HG03469 (cell line): ENCODE data around the gene RAI1.
"Not testable (repeated sequence)": the region's sequence is repeated elsewhere in the genome, so short reads cannot be mapped to it uniquely, and the experiment has no call there.

ENCODE experiments used
- ATAC-seq: cut with Tn5 transposase; IDR thresholded peaks from one replicate; pipeline ENCODE4 v1.9.1; 2021; ENCODE audit warnings: mild to moderate bottlenecking, moderate library complexity, moderate number of reproducible peaks; ENCODE audit not compliant: unreplicated experiment

RAI1 gene

GRCh38 chr17:17681187-17681743 is at the start of gene RAI1:
Gene RAI1, plus strand, starts transcription at chr17:17681458. Its CDS starts 111,491 bp downstream, at chr17:17792949.
- ATAC-seq: no peak

- not testable (repeated sequence) for ATAC-seq
Observed at GRCh38 chr17:17632690-17633089, 48.6 kb upstream of the RAI1 start.

DNA sequence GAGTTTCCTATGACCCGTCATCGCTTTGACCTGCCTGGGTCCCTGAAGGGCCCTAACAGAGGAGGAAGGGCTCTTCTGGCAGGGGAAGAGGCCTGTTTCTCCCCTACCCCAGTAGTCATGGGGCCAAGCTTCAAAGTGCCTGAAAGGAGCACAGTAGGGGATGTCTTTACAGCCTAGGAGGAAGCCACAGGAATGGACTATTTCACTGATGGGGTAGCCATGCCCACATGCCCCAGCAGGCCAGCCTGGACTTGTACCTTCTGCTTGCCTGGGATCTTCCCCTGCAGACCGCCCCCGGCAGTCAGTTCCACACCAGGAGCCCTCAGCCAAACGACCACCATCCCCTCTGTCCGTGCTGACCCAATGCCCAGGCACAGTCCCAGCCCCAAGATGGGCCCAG is 47.9 kb upstream of the RAI1 start:
- ATAC-seq: no peak

GRCh38 chr17:17635126-17635525 is 46.1 kb upstream of the RAI1 start:
- no peak for ATAC-seq

DNA sequence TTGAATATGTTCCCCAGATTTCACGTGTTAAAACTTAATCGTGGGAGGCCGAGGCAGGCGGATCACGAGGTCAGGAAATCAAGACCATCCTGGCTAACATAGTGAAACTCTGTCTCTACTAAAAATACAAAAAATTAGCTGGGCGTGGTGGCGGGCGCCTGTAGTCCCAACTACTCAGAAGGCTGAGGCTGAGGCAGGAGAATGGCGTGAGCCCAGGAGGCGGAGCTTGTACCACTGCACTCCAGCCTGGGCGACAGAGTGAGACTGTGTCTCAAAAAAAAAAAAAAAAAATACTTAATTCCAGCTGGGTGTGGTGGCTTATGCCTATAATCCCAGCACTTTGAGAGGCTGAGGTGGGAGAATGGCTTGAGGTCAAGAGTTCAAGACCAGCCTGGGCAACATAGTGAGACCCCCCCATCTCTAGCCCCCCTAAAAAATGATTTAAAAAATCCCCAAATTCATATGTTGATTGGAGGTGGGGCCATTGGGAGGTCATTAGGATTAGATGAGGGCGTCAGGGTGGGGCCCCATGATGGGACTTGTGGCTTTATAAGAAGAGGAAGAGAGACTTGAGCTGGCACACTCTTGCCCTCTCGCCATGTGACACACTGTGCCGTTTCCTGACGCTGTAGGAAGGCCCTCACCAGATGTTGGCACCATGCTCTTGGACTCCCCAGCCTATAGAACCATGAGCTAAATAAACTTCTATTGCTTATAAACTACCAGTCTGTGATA is 45.6 kb upstream of the RAI1 start:
- ATAC-seq: not testable (repeated sequence)

DNA sequence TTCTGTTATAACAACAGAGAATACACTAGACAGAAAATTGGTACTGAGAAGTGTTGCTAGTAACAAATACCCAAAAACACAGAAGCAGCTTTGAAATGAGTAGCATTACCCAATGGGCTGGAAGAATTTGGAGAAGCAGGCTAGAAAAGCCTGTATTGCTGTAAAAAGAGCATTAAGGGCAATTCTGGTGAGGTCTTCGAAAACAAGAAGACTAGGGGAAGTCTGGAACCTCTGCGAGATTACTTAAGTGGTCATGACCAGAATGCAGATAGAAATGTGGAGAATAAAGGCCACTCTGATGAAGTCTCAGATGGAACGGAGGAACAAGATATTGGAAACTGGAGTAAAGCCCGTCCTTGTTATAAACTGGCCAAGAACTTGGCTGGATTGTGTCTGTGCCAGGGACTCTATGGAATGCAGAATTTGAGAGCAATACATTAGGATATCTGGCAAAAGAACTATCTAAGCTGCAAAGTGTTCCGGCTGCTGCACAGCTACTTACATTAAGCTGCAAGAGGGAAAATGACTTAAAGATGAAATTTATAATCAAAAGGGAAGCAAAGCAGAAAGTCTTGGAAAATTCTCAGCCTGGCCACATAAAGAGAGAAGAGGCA is 44.9 kb upstream of the RAI1 start:
- ATAC-seq: no peak

- ATAC-seq: no peak
Observed at GRCh38 chr17:17638467-17638866, 42.8 kb upstream of the RAI1 start.

- not testable (repeated sequence) for ATAC-seq
Observed at GRCh38 chr17:17639661-17640270, 41.5 kb upstream of the RAI1 start.

- no peak for ATAC-seq
Observed at GRCh38 chr17:17641621-17642409, 39.4 kb upstream of the RAI1 start.

DNA sequence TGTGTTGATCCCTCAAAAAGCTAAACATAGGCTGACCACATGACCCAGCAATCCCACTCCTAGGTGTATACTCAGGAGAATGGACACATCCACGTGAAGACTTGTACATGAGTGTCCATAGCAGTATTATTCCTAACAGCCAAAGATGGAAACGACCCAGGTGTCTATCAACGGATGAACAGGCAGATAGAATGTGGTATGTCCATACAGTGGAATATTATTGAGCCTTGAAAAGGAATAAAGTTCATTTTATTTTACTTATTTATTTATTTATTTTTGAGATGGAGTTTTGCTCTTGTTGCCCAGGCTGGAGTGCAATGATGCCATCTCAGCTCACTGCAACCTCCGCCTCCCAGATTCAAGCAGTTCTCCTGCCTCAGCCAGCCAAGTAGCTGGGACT is 36.1 kb upstream of the RAI1 start:
- not testable (repeated sequence) for ATAC-seq

DNA sequence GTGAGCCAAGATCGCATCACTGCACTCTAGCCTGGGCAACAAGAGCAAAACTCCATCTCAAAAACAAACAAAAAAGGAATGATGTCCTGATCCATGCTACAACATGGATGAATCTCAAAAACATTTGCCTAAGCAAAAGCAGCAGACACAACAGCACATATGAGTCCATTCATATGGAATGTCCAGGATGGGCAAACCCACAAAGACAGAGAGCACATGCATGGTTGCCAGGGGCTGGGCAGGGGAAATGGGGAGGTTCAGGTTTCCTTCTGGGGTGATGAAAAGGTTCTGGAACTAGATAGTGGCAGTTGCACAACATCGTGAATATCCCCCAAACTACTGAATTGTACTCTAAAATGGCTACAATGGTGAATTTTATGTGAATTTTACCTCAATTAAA is 35.3 kb upstream of the RAI1 start:
- no peak for ATAC-seq

DNA sequence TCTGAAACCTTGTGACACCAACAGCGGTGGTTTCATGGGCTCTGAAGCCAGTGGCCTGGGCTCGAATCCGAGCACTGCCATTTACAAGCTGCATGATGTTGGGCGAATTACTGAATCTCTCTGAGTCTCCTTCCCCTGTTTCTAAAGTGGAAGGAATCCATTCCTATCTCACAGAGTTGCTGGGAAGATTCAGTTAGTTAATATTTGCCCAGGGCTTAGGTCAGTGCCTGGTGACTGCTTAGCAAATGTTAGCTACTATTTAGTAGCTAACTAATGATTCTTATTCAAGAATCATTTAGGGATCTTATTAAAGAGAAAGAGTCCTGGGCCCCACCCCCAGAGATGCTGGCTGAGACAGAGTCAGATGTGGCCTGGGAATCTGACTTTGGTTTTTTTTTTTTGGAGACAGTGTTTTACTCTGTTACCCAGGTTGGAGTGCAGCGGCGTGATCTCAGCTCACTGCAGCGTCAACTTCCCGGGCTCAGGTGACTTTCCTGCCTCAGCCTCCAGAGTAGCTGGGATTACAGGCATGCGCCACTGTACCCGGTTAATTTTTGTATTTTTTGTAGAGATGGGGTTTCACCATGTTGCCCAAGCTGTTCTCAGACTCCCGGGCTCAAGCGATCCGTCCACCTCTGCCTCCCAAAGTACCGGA is 33.6 kb upstream of the RAI1 start:
- no peak for ATAC-seq

- no peak for ATAC-seq
Observed at GRCh38 chr17:17648762-17649161, 32.5 kb upstream of the RAI1 start.

GRCh38 chr17:17650959-17651358 is 30.3 kb upstream of the RAI1 start:
- no peak for ATAC-seq

- no peak for ATAC-seq
Observed at GRCh38 chr17:17653343-17653742, 27.9 kb upstream of the RAI1 start.

- no peak for ATAC-seq
Observed at GRCh38 chr17:17659340-17659739, 21.9 kb upstream of the RAI1 start.

DNA sequence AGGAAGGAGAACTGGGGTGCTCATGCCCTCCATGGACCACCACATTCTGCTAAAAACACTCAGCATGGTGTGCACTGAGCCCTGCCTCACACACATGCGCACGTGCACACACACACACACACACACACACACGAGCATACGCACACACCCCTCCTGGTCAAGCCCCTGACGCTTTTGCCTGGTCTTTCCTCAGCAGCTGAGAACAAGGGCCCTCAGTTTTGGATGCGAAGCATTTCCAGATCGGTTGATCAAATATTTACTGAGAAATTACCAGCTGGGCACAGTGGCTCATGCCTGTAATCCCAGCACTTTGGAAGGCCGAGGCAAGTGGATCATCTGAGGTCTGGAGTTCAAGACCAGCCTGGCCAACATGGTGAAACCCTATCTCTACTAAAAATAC is 20.1 kb upstream of the RAI1 start:
- ATAC-seq: no peak

DNA sequence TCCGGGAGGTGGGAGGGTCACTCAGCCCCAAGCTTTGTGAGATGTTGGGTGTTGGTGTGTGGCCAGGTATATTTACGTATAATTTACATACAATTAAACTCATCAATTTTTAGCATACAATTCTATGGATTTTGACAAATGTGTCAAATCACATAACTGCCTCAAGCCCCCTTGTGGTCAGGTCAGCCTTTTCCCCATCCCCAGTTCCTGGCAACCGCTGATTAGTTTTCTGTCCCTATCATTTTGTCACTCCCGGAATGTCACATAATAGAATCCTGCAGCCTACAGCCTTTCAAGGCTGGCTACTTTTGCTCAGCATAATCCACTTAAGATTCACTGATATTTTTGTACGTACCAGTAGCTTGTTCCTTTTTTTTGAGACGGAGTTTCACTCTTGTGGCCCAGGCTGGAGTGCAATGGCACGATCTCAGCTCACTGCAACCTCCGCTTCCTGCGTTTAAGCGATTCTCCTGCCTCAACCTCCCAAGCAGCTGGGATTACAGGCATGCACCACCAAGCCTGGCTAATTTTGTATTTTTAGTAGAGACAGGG is 19.3 kb upstream of the RAI1 start:
- no peak for ATAC-seq

GRCh38 chr17:17663160-17664063 is 17.8 kb upstream of the RAI1 start:
- ATAC-seq: peak; percentile 69
